GM12878 (cell line): Measurements from ENCODE around the gene UBAC2. TPM values are rescaled to one million over a fixed set of nuclear protein-coding genes. Genes with fewer than 3 reads are reported as not detected.

Experiments used
- BCL11A ChIP-seq: IDR thresholded peaks from 2 replicates; pipeline ENCODE4 v1.6.1; 2011; ENCODE audit warnings: low read depth, low read length
- BHLHE40 ChIP-seq, 2 experiments: fragments of 450-650 bp in 1 of 2; IDR thresholded peaks; 2 replicates each; pipeline ENCODE4 v1.6.1; 2011 to 2017; ENCODE audit warnings: low read depth in 2 of 2, borderline replicate concordance in 1 of 2, improper control_type of control experiment in 1 of 2, low read length in 1 of 2, mild to moderate bottlenecking in 1 of 2
- CHD2 ChIP-seq: IDR thresholded peaks from 2 replicates; pipeline ENCODE4 v1.6.1; 2011; ENCODE audit warnings: low read depth, low read length, improper control_type of control experiment, borderline replicate concordance
- HDGF ChIP-seq: fragments of 450-650 bp; IDR thresholded peaks from 2 replicates; pipeline ENCODE4 v1.6.1; 2016; ENCODE audit warnings: antibody characterized with exemption
- IRF4 ChIP-seq: IDR thresholded peaks from 2 replicates; pipeline ENCODE4 v1.6.1; 2011; ENCODE audit warnings: low read depth, low read length
- KLF5 ChIP-seq: fragments of 450-650 bp; IDR thresholded peaks from 2 replicates; pipeline ENCODE4 v1.6.1; 2014; ENCODE audit warnings: mild to moderate bottlenecking; ENCODE audit not compliant: partially characterized antibody
- MTA2 ChIP-seq: fragments of 450-650 bp; IDR thresholded peaks from 2 replicates; pipeline ENCODE4 v1.6.1; 2016; ENCODE audit warnings: low read depth, mild to moderate bottlenecking, moderate library complexity
- NFIC ChIP-seq: IDR thresholded peaks from 2 replicates; pipeline ENCODE4 v1.6.1; 2012; ENCODE audit warnings: low read depth, mild to moderate bottlenecking, inconsistent platforms, low read length, moderate library complexity
- NRF1 ChIP-seq: conservative IDR thresholded peaks from 2 replicates; pipeline ENCODE4 v1.6.1; 2011; ENCODE audit warnings: mild to moderate bottlenecking, low read depth, low read length, improper control_type of control experiment
- PAX5 ChIP-seq: IDR thresholded peaks from 2 replicates; pipeline ENCODE4 v1.6.1; 2011; ENCODE audit warnings: low read depth, low read length, borderline replicate concordance
- SMAD5 ChIP-seq: IDR thresholded peaks from 2 replicates; pipeline ENCODE4 v1.6.1; 2016; ENCODE audit warnings: antibody characterized with exemption, low read depth
- SPI1 ChIP-seq: IDR thresholded peaks from 2 replicates; pipeline ENCODE4 v1.6.1; 2011; ENCODE audit warnings: low read depth, mild to moderate bottlenecking, low read length, moderate library complexity, borderline replicate concordance; ENCODE audit not compliant: insufficient read depth
- TCF7 ChIP-seq: IDR thresholded peaks from 2 replicates; pipeline ENCODE4 v1.6.1; 2014; ENCODE audit warnings: antibody characterized with exemption, borderline replicate concordance
- polyA plus RNA-seq, 11 experiments: library from polyadenylated mRNA; depleted of rRNA in 4 of 11; unstranded in 6 of 11; stranded (reverse) in 5 of 11; fragments of >200 nt; fragmentation: Nextera tagmentation in 4 of 11; fragmentation: Illumina TruSeq in 1 of 11; extraction: Ambion mirVana in 4 of 11; extraction: Trizol in 1 of 11; gene quantifications; 1 replicate in 1 of 11; 2 replicates in 10 of 11; pipeline versions ENCODE4 v1.2.1 to v1.2.3, GENCODE V29; 2011 to 2016; ENCODE audit warnings: inconsistent platforms in 2 of 11, missing spikeins in 2 of 11, low read depth in 1 of 11
- total RNA-seq, 4 experiments: library from RNA; depleted of rRNA in 3 of 4; stranded (reverse); fragments of >200 nt in 3 of 4; fragmentation: Illumina TruSeq in 1 of 4; extraction: Trizol in 1 of 4; gene quantifications; 2 replicates each; pipeline versions ENCODE4 v1.2.1 to v1.2.3, GENCODE V29; 2013 to 2021
- TF ChIP-seq, protein P1 (sequence below): fragments of 450-650 bp; IDR thresholded peaks from 2 replicates; pipeline ENCODE4 v1.6.1; 2016; ENCODE audit warnings: mild to moderate bottlenecking
- TF ChIP-seq, protein P2 (sequence below): fragments of 450-650 bp; conservative IDR thresholded peaks from 2 replicates; pipeline ENCODE4 v1.6.1; 2017; ENCODE audit warnings: mild to moderate bottlenecking, moderate library complexity
- TF ChIP-seq, protein P3 (sequence below): IDR thresholded peaks from 2 replicates; pipeline ENCODE4 v1.6.1; 2011; ENCODE audit warnings: low read depth, mild to moderate bottlenecking, low read length, moderate library complexity, borderline replicate concordance; ENCODE audit errors: extremely low read depth
- TF ChIP-seq, protein P4 (sequence below): fragments of 450-650 bp; IDR thresholded peaks from 2 replicates; pipeline ENCODE4 v1.6.1; 2016; ENCODE audit warnings: mild to moderate bottlenecking
- TF ChIP-seq, protein P5 (sequence below): fragments of 450-650 bp; IDR thresholded peaks from 2 replicates; pipeline ENCODE4 v1.6.1; 2017; ENCODE audit warnings: mild to moderate bottlenecking, low read depth, inconsistent platforms; ENCODE audit not compliant: poor library complexity, severe bottlenecking

Gene UBAC2
- total and polyA plus RNA-seq, 10 of the 15 experiments (the other 5 are each of a cell fraction or from before 2014, with no cell fraction given): 3.0 to 54.6 (median 17.4) TPM

DNA sequence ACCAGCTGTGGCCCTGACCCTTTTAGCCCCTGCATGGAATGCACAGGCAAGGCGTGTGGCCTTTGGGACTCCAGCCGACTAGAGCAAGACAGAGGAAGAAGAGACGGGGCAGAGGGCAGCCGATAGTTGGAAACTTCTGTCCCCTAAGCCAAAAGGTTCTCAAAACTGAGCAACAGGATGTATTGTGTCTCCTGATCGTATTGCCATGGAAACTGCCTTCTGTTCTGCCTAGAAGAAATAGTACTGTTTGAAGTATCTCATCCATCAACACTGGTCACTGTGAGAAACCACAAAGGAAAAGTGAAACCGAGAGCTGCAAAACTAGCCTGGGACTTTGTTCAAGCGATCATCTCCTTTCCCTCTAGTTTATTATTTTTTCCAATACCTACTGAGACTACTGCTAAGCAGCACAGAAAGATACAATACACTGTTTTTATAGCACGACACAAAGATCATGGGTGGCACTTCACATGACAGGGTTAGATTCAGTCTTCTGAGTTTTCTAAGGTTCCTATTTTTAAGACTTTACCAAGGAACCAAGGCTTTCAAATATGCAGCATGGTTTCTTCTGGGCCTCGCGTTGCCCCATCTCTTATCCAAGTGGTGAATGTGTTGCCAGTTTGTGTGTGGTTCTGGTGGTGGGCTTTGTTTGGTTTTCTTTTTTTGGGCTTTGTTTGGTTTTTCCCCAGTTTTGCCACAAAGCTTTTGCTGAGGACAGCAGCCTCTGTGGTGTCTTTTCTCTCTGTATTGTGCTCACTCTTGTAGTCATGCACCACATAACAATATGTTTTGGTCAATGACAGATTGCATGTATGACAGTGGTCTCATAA, 155.8 kb downstream of the UBAC2 start (continued):
- TF ChIP-seq, protein P1, sequence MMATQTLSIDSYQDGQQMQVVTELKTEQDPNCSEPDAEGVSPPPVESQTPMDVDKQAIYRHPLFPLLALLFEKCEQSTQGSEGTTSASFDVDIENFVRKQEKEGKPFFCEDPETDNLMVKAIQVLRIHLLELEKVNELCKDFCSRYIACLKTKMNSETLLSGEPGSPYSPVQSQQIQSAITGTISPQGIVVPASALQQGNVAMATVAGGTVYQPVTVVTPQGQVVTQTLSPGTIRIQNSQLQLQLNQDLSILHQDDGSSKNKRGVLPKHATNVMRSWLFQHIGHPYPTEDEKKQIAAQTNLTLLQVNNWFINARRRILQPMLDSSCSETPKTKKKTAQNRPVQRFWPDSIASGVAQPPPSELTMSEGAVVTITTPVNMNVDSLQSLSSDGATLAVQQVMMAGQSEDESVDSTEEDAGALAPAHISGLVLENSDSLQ: peak; percentile 77
- TF ChIP-seq NFIC (peak; percentile 76), PAX5 (peak; percentile 28; the same call in 1 of the 2 replicates), KLF5 (no peak), SMAD5 (no peak), NRF1 (no peak), BCL11A (0 out of 2 replicates have a peak, but pooled peaks have one; percentile 43), BHLHE40 (IDR thresholded peaks at IDR 0.05; ENCODE audit: borderline replicate concordance in 1 of 2, low read depth in 2 of 2, low read length in 1 of 2) (peak; percentile 41 to 50; a peak in 2 of 4 replicates), TCF7 (peak; percentile 43; the same call in 1 of the 2 replicates), CHD2 (peak; percentile 33; the same call in 1 of the 2 replicates), MTA2 (peak; percentile 79), HDGF (peak; percentile 59; the same call in 1 of the 2 replicates), SPI1 (no peak), IRF4 (peak; percentile 75)
- TF ChIP-seq, protein P2, sequence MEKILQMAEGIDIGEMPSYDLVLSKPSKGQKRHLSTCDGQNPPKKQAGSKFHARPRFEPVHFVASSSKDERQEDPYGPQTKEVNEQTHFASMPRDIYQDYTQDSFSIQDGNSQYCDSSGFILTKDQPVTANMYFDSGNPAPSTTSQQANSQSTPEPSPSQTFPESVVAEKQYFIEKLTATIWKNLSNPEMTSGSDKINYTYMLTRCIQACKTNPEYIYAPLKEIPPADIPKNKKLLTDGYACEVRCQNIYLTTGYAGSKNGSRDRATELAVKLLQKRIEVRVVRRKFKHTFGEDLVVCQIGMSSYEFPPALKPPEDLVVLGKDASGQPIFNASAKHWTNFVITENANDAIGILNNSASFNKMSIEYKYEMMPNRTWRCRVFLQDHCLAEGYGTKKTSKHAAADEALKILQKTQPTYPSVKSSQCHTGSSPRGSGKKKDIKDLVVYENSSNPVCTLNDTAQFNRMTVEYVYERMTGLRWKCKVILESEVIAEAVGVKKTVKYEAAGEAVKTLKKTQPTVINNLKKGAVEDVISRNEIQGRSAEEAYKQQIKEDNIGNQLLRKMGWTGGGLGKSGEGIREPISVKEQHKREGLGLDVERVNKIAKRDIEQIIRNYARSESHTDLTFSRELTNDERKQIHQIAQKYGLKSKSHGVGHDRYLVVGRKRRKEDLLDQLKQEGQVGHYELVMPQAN: 0 out of 2 replicates have a peak, but pooled peaks have one; percentile 1
- TF ChIP-seq, protein P3, sequence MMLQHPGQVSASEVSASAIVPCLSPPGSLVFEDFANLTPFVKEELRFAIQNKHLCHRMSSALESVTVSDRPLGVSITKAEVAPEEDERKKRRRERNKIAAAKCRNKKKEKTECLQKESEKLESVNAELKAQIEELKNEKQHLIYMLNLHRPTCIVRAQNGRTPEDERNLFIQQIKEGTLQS: no peak
- TF ChIP-seq, protein P4, sequence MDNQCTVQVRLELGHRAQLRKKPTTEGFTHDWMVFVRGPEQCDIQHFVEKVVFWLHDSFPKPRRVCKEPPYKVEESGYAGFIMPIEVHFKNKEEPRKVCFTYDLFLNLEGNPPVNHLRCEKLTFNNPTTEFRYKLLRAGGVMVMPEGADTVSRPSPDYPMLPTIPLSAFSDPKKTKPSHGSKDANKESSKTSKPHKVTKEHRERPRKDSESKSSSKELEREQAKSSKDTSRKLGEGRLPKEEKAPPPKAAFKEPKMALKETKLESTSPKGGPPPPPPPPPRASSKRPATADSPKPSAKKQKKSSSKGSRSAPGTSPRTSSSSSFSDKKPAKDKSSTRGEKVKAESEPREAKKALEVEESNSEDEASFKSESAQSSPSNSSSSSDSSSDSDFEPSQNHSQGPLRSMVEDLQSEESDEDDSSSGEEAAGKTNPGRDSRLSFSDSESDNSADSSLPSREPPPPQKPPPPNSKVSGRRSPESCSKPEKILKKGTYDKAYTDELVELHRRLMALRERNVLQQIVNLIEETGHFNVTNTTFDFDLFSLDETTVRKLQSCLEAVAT: peak; percentile 80
- TF ChIP-seq, protein P5, sequence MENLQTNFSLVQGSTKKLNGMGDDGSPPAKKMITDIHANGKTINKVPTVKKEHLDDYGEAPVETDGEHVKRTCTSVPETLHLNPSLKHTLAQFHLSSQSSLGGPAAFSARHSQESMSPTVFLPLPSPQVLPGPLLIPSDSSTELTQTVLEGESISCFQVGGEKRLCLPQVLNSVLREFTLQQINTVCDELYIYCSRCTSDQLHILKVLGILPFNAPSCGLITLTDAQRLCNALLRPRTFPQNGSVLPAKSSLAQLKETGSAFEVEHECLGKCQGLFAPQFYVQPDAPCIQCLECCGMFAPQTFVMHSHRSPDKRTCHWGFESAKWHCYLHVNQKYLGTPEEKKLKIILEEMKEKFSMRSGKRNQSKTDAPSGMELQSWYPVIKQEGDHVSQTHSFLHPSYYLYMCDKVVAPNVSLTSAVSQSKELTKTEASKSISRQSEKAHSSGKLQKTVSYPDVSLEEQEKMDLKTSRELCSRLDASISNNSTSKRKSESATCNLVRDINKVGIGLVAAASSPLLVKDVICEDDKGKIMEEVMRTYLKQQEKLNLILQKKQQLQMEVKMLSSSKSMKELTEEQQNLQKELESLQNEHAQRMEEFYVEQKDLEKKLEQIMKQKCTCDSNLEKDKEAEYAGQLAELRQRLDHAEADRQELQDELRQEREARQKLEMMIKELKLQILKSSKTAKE: peak; percentile 63
